Subcutaneous abdominal adipose tissue (tissue), 5 donors: ENCODE data around the gene ARSJ.

ENCODE experiments used
- H3K27ac ChIP-seq: one replicate; pipeline ENCODE4 v1.7.0; 2013; ENCODE audit warnings: low read depth, mild to moderate bottlenecking, inconsistent platforms, low read length, moderate library complexity
- H3K27me3 ChIP-seq, 5 donors: one replicate each; pipeline ENCODE4 v1.7.0; 2013; ENCODE audit warnings: low read length in 5 of 5, inconsistent platforms in 1 of 5; ENCODE audit not compliant: control insufficient read depth in 5 of 5, insufficient read depth in 4 of 5
- H3K36me3 ChIP-seq, 5 donors: one replicate each; pipeline ENCODE4 v1.7.0; 2013; ENCODE audit warnings: low read length in 5 of 5; ENCODE audit not compliant: control insufficient read depth in 5 of 5, insufficient read depth in 5 of 5
- H3K4me1 ChIP-seq, 5 donors: one replicate each; pipeline ENCODE4 v1.7.0; 2013; ENCODE audit warnings: low read length in 5 of 5, mild to moderate bottlenecking in 3 of 5, moderate library complexity in 1 of 5; ENCODE audit not compliant: control insufficient read depth in 5 of 5, insufficient read depth in 5 of 5
- H3K4me3 ChIP-seq, 5 donors: one replicate each; pipeline ENCODE4 v1.7.0; 2013; ENCODE audit warnings: low read length in 5 of 5, low read depth in 1 of 5
- H3K9ac ChIP-seq, 5 donors: one replicate each; pipeline ENCODE4 v1.7.0; 2013; ENCODE audit warnings: low read length in 5 of 5, mild to moderate bottlenecking in 4 of 5, moderate library complexity in 3 of 5
- H3K9me3 ChIP-seq, 5 donors: one replicate each; pipeline ENCODE4 v1.7.0; 2013; ENCODE audit warnings: low read length in 5 of 5; ENCODE audit not compliant: control insufficient read depth in 5 of 5
- donor health status: healthy.
- donor health status: healthy.
- donor health status: healthy.
- donor health status: healthy.
- donor health status: healthy.

The ARSJ gene

GRCh38 chr4:113884655-113885054, 94.8 kb downstream of the ARSJ start:
- no peaks in the 10 kb centered on the region for H3K27me3 ChIP-seq
- H3K4me1 ChIP-seq: peaks cover 0 to 5% (median 0%) of the 10 kb centered on the region in 5 donors
- H3K36me3 ChIP-seq: no peaks in the 10 kb centered on the region
- H3K9me3 ChIP-seq: no peaks in the 10 kb centered on the region
- H3K27ac ChIP-seq: no peak overlapping the region
- H3K4me3 ChIP-seq: no peak overlapping the region
- H3K9ac ChIP-seq: no peak overlapping the region

- Histone ChIP-seq H3K4me3 (no peak overlapping the region), H3K9me3 (no peaks in the 10 kb centered on the region), H3K4me1 (peaks cover 0 to 5% (median 0%) of the 10 kb centered on the region in 5 donors), H3K9ac (no peak overlapping the region), H3K27me3 (no peaks in the 10 kb centered on the region), H3K36me3 (no peaks in the 10 kb centered on the region), H3K27ac (no peak overlapping the region)
Observed at GRCh38 chr4:113882668-113883067, 96.8 kb downstream of the ARSJ start.

GRCh38 chr4:113881256-113881655, 98.2 kb downstream of the ARSJ start:
- H3K27me3 ChIP-seq: no peaks in the 10 kb centered on the region
- no peak overlapping the region for H3K27ac ChIP-seq
- H3K36me3 ChIP-seq: no peaks in the 10 kb centered on the region
- H3K4me3 ChIP-seq: no peak overlapping the region
- H3K9ac ChIP-seq: no peak overlapping the region
- no peaks in the 10 kb centered on the region for H3K9me3 ChIP-seq
- H3K4me1 ChIP-seq: peaks cover 0 to 5% (median 0%) of the 10 kb centered on the region in 5 donors

- H3K9me3 ChIP-seq: no peaks in the 10 kb centered on the region
- no peak overlapping the region for H3K4me3 ChIP-seq
- no peaks in the 10 kb centered on the region for H3K36me3 ChIP-seq
- no peaks in the 10 kb centered on the region for H3K27me3 ChIP-seq
- H3K4me1 ChIP-seq: peaks cover 0 to 5% (median 0%) of the 10 kb centered on the region in 5 donors
- no peak overlapping the region for H3K9ac ChIP-seq
- H3K27ac ChIP-seq: no peak overlapping the region
Observed at GRCh38 chr4:113880240-113881028, 99.0 kb downstream of the ARSJ start.

- no peak overlapping the region for H3K9ac ChIP-seq
- H3K27me3 ChIP-seq: no peaks in the 10 kb centered on the region
- no peaks in the 10 kb centered on the region for H3K9me3 ChIP-seq
- no peaks in the 10 kb centered on the region for H3K36me3 ChIP-seq
- no peak overlapping the region for H3K27ac ChIP-seq
- H3K4me1 ChIP-seq: peaks cover 0 to 5% (median 0%) of the 10 kb centered on the region in 5 donors
- no peak overlapping the region for H3K4me3 ChIP-seq
Observed at GRCh38 chr4:113878668-113879067, 100.8 kb downstream of the ARSJ start.

GRCh38 chr4:113874480-113874879, 105.0 kb downstream of the ARSJ start:
- Histone ChIP-seq H3K4me3 (no peak overlapping the region), H3K36me3 (no peaks in the 10 kb centered on the region), H3K4me1 (no peaks in the 10 kb centered on the region), H3K27me3 (no peaks in the 10 kb centered on the region), H3K27ac (no peak overlapping the region), H3K9me3 (no peaks in the 10 kb centered on the region), H3K9ac (no peak overlapping the region)

GRCh38 chr4:113873508-113873907, 105.9 kb downstream of the ARSJ start:
- Histone ChIP-seq H3K9me3 (no peaks in the 10 kb centered on the region), H3K9ac (no peak overlapping the region), H3K27me3 (no peaks in the 10 kb centered on the region), H3K4me1 (no peaks in the 10 kb centered on the region), H3K4me3 (no peak overlapping the region), H3K27ac (no peak overlapping the region), H3K36me3 (no peaks in the 10 kb centered on the region)

GRCh38 chr4:113872426-113873260, 106.8 kb downstream of the ARSJ start:
- Histone ChIP-seq H3K27ac (no peak overlapping the region), H3K9ac (no peak overlapping the region), H3K27me3 (no peaks in the 10 kb centered on the region), H3K9me3 (no peaks in the 10 kb centered on the region), H3K4me3 (no peak overlapping the region), H3K36me3 (no peaks in the 10 kb centered on the region), H3K4me1 (no peaks in the 10 kb centered on the region)

- no peak overlapping the region for H3K9ac ChIP-seq
- H3K9me3 ChIP-seq: no peaks in the 10 kb centered on the region
- H3K27ac ChIP-seq: no peak overlapping the region
- no peaks in the 10 kb centered on the region for H3K36me3 ChIP-seq
- no peaks in the 10 kb centered on the region for H3K27me3 ChIP-seq
- no peak overlapping the region for H3K4me3 ChIP-seq
- no peaks in the 10 kb centered on the region for H3K4me1 ChIP-seq
Observed at GRCh38 chr4:113871080-113871479, 108.4 kb downstream of the ARSJ start.

GRCh38 chr4:113869743-113870375, 109.6 kb downstream of the ARSJ start:
- no peaks in the 10 kb centered on the region for H3K36me3 ChIP-seq
- no peak overlapping the region for H3K4me3 ChIP-seq
- no peaks in the 10 kb centered on the region for H3K4me1 ChIP-seq
- no peaks in the 10 kb centered on the region for H3K9me3 ChIP-seq
- H3K27ac ChIP-seq: no peak overlapping the region
- H3K27me3 ChIP-seq: no peaks in the 10 kb centered on the region
- no peak overlapping the region for H3K9ac ChIP-seq
